ENCODE data around the gene GTPBP2.

Gene GTPBP2

GRCh38 chr6:43625393-43625992, 3.6 kb downstream of the GTPBP2 start:
- ChIA-PET CTCF (no interaction called here), POLR2A (interaction anchor here (1.2 to 1.4 kb wide), 3 partner anchors 9 to 12 kb away, joined by 3 to 6 read pairs (median 3); partner anchors contain the start of gene MAD2L1BP)
- DNase-seq (ENCODE audit: extremely low spot score) = no peak
- TF ChIP-seq ELF4 (IDR thresholded peaks at IDR 0.05) = no peak
- no peak for TF ChIP-seq ARNT (IDR thresholded peaks at IDR 0.05)
- no peak for TF ChIP-seq FOXK2 (IDR thresholded peaks at IDR 0.05)
- no peak for TF ChIP-seq CTBP1 (IDR thresholded peaks at IDR 0.05; ENCODE audit: borderline replicate concordance)
- TF ChIP-seq LEF1 (IDR thresholded peaks at IDR 0.05; ENCODE audit: borderline replicate concordance) = no peak
- no peak for TF ChIP-seq NFRKB (IDR thresholded peaks at IDR 0.05)
- TF ChIP-seq FOXA1 (IDR thresholded peaks at IDR 0.05) = no peak
- no peak for TF ChIP-seq FOXM1 (IDR thresholded peaks at IDR 0.05; ENCODE audit: borderline replicate concordance)
- no peak for TF ChIP-seq SP1 (IDR thresholded peaks at IDR 0.05)
- TF ChIP-seq BHLHE40 (IDR thresholded peaks at IDR 0.05; ENCODE audit: borderline replicate concordance) = no peak
- no peak for TF ChIP-seq PKNOX1 (IDR thresholded peaks at IDR 0.05)
- no peak for TF ChIP-seq L3MBTL2 (conservative IDR thresholded peaks at IDR 0.05)
- no peak for TF ChIP-seq SUZ12 (IDR thresholded peaks at IDR 0.05)
- TF ChIP-seq HDGF (IDR thresholded peaks at IDR 0.05; ENCODE audit: borderline replicate concordance) = no peak
- no peak for TF ChIP-seq ZNF384 (IDR thresholded peaks at IDR 0.05)
- no peak for TF ChIP-seq TARDBP (IDR thresholded peaks at IDR 0.05)

GRCh38 chr6:43624786-43625288, 4.2 kb downstream of the GTPBP2 start:
- ChIA-PET POLR2A (interaction anchor here (1.3 kb wide), 1 partner anchor 10 kb away, joined by 6 read pairs; the partner anchor contains the start of gene MAD2L1BP), CTCF (no interaction called here)
- TF ChIP-seq FOXA1 (IDR thresholded peaks at IDR 0.05) (no peak), ELF4 (IDR thresholded peaks at IDR 0.05) (no peak), LEF1 (IDR thresholded peaks at IDR 0.05; ENCODE audit: borderline replicate concordance) (no peak), ZNF384 (IDR thresholded peaks at IDR 0.05) (no peak), SUZ12 (IDR thresholded peaks at IDR 0.05) (no peak), FOXK2 (IDR thresholded peaks at IDR 0.05) (no peak), FOXM1 (IDR thresholded peaks at IDR 0.05; ENCODE audit: borderline replicate concordance) (no peak), NFRKB (IDR thresholded peaks at IDR 0.05) (no peak), CTBP1 (IDR thresholded peaks at IDR 0.05; ENCODE audit: borderline replicate concordance) (no peak), TARDBP (IDR thresholded peaks at IDR 0.05) (no peak), PKNOX1 (IDR thresholded peaks at IDR 0.05) (no peak), BHLHE40 (IDR thresholded peaks at IDR 0.05; ENCODE audit: borderline replicate concordance) (no peak), ARNT (IDR thresholded peaks at IDR 0.05) (no peak), HDGF (IDR thresholded peaks at IDR 0.05; ENCODE audit: borderline replicate concordance) (no peak), SP1 (IDR thresholded peaks at IDR 0.05) (no peak), L3MBTL2 (conservative IDR thresholded peaks at IDR 0.05) (no peak)
- no peak for DNase-seq (ENCODE audit: extremely low spot score)

- ChIA-PET CTCF (no interaction called here), POLR2A (interaction anchor here (1.0 to 1.3 kb wide), 2 partner anchors 11 kb away, joined by 3 to 6 read pairs; partner anchors contain the start of gene MAD2L1BP)
- no peak for DNase-seq (ENCODE audit: extremely low spot score)
- no peak for TF ChIP-seq ZNF384 (IDR thresholded peaks at IDR 0.05)
- TF ChIP-seq ELF4 (IDR thresholded peaks at IDR 0.05) = no peak
- no peak for TF ChIP-seq ARNT (IDR thresholded peaks at IDR 0.05)
- no peak for TF ChIP-seq PKNOX1 (IDR thresholded peaks at IDR 0.05)
- TF ChIP-seq TARDBP (IDR thresholded peaks at IDR 0.05) = no peak
- no peak for TF ChIP-seq CTBP1 (IDR thresholded peaks at IDR 0.05; ENCODE audit: borderline replicate concordance)
- TF ChIP-seq FOXA1 (IDR thresholded peaks at IDR 0.05) = no peak
- TF ChIP-seq NFRKB (IDR thresholded peaks at IDR 0.05) = no peak
- TF ChIP-seq L3MBTL2 (conservative IDR thresholded peaks at IDR 0.05) = no peak
- no peak for TF ChIP-seq BHLHE40 (IDR thresholded peaks at IDR 0.05; ENCODE audit: borderline replicate concordance)
- TF ChIP-seq LEF1 (IDR thresholded peaks at IDR 0.05; ENCODE audit: borderline replicate concordance) = no peak
- no peak for TF ChIP-seq SP1 (IDR thresholded peaks at IDR 0.05)
- no peak for TF ChIP-seq FOXM1 (IDR thresholded peaks at IDR 0.05; ENCODE audit: borderline replicate concordance)
- TF ChIP-seq SUZ12 (IDR thresholded peaks at IDR 0.05) = no peak
- no peak for TF ChIP-seq FOXK2 (IDR thresholded peaks at IDR 0.05)
Observed at GRCh38 chr6:43623880-43624785, 4.9 kb downstream of the GTPBP2 start.

- ChIA-PET CTCF (interaction anchor here (0.6 kb wide), 2 partner anchors 14 to 142 kb away, joined by 4 read pairs; no protein-coding TSS in a partner anchor), POLR2A (interaction anchor here (1.6 kb wide), 1 partner anchor 16 kb away, joined by 3 read pairs; no protein-coding TSS in a partner anchor)
Observed at GRCh38 chr6:43622541-43622940, 6.5 kb downstream of the GTPBP2 start.

More at GRCh38 chr6:43622541-43622940, 6.5 kb downstream of the GTPBP2 start:
- TF ChIP-seq TARDBP (IDR thresholded peaks at IDR 0.05) (no peak), ELF4 (IDR thresholded peaks at IDR 0.05) (no peak), FOXA1 (IDR thresholded peaks at IDR 0.05) (no peak), PKNOX1 (IDR thresholded peaks at IDR 0.05) (no peak), CTBP1 (IDR thresholded peaks at IDR 0.05; ENCODE audit: borderline replicate concordance) (no peak), LEF1 (IDR thresholded peaks at IDR 0.05; ENCODE audit: borderline replicate concordance) (no peak), FOXK2 (IDR thresholded peaks at IDR 0.05) (no peak), L3MBTL2 (conservative IDR thresholded peaks at IDR 0.05) (no peak), HDGF (IDR thresholded peaks at IDR 0.05; ENCODE audit: borderline replicate concordance) (no peak), ZNF384 (IDR thresholded peaks at IDR 0.05) (no peak), FOXM1 (IDR thresholded peaks at IDR 0.05; ENCODE audit: borderline replicate concordance) (no peak), BHLHE40 (IDR thresholded peaks at IDR 0.05; ENCODE audit: borderline replicate concordance) (no peak), SUZ12 (IDR thresholded peaks at IDR 0.05) (no peak)
- DNase-seq (ENCODE audit: extremely low spot score) = no peak

Data from HEK293T (cell line).